Natural killer cell (primary cell): ENCODE data around the gene PLEKHA8. TPM values are rescaled to one million over a fixed set of nuclear protein-coding genes. Genes with fewer than 3 reads are reported as not detected.

Experiments used
- ATAC-seq, 3 donors: fragments of 150-1000 bp in 2 of 3; fragments of 200-7000 bp in 1 of 3; cut with Tn5 transposase; 1 replicate in 1 of 3; 2 replicates in 2 of 3; pipeline ENCODE4 v1.10.0; 2021; ENCODE audit warnings: mild to moderate bottlenecking in 2 of 3, moderate library complexity in 2 of 3
- DNase-seq, 2 donors: peaks; one replicate each; pipeline versions ENCODE4 v3.0.0 to v3.0.0-alpha.2; 2013 to 2021; ENCODE audit warnings: mixed read lengths in 1 of 2
- H3K27ac ChIP-seq: one replicate; pipeline ENCODE4 v1.5.1; 2013; ENCODE audit warnings: mild to moderate bottlenecking, low read length
- H3K27me3 ChIP-seq: one replicate; pipeline ENCODE4 v1.6.1; 2013; ENCODE audit warnings: low read length; ENCODE audit not compliant: control insufficient read depth, insufficient read depth
- H3K36me3 ChIP-seq: one replicate; pipeline ENCODE4 v1.6.1; 2013; ENCODE audit warnings: low read length; ENCODE audit not compliant: control insufficient read depth, insufficient read depth
- H3K4me1 ChIP-seq: one replicate; pipeline ENCODE4 v1.6.1; 2013; ENCODE audit warnings: low read length; ENCODE audit not compliant: control insufficient read depth, insufficient read depth
- H3K4me3 ChIP-seq: one replicate; pipeline ENCODE4 v1.5.1; 2013; ENCODE audit warnings: low read length
- H3K9me3 ChIP-seq: one replicate; pipeline ENCODE4 v1.6.1; 2013; ENCODE audit warnings: low read length; ENCODE audit not compliant: control insufficient read depth, insufficient read depth
- H3K27ac Mint-ChIP-seq, 2 donors: one replicate each; pipeline ENCODE4 v1.8.0; 2022; ENCODE audit warnings: mild to moderate bottlenecking in 2 of 2, mixed read lengths in 2 of 2, moderate library complexity in 1 of 2
- H3K27me3 Mint-ChIP-seq, 2 donors: one replicate each; pipeline ENCODE4 v1.8.0; 2022; ENCODE audit warnings: low read depth in 2 of 2, mixed read lengths in 2 of 2
- H3K36me3 Mint-ChIP-seq: one replicate; pipeline ENCODE4 v1.8.0; 2022; ENCODE audit warnings: mixed read lengths
- H3K4me1 Mint-ChIP-seq, 2 donors: one replicate each; pipeline ENCODE4 v1.8.0; 2022; ENCODE audit warnings: mixed read lengths in 2 of 2
- H3K4me3 Mint-ChIP-seq: one replicate; pipeline ENCODE4 v1.8.0; 2022; ENCODE audit warnings: mild to moderate bottlenecking, moderate library complexity, mixed read lengths
- H3K9me3 Mint-ChIP-seq, 2 donors: one replicate each; pipeline ENCODE4 v1.8.0; 2022; ENCODE audit warnings: mixed read lengths in 2 of 2
- CTCF ChIP-seq: fragments of 200-600 bp; IDR thresholded peaks from one replicate; pipeline ENCODE4 v1.8.0; 2022; ENCODE audit warnings: antibody characterized with exemption
- WGBS: methylation state at CpG from one replicate; pipeline ENCODE4 v1.1.7; 2013; ENCODE audit warnings: missing lambda C conversion rate; ENCODE audit not compliant: insufficient coverage; 5-methylcytosine and 5-hydroxymethylcytosine counted together
- intact Hi-C: fragments of 100-400 bp; cut with micrococcal nuclease; formaldehyde crosslinking; loops from one replicate; pipeline ENCODE4 v1.14.2; 2022
- total RNA-seq, 4 donors: library from RNA; stranded (reverse); fragments of 120-200 nt in 1 of 4; gene quantifications; one replicate each; pipeline versions ENCODE4 v1.2.3 to v1.2.4, GENCODE V29; 2013 to 2022

Gene PLEKHA8
- total RNA-seq, 3 donors from 2014 or later (not counting 1 experiment from before 2014, with no cell fraction given): 8.7 to 12.8 (median 11.8) TPM

GRCh38 chr7:30069096-30069867 is 41.1 kb downstream of the PLEKHA8 start:
- DNase-seq (no peak), ATAC-seq (no peak)
- H3K4me1 ChIP-seq: no peaks in the 10 kb centered on the region
- Mint-ChIP-seq H3K27ac (no peak overlapping the region), H3K36me3 (no peaks in the 10 kb centered on the region), H3K4me1 (no peaks in the 10 kb centered on the region), H3K27me3 (no peaks in the 10 kb centered on the region), H3K4me3 (no peak overlapping the region), H3K9me3 (no peaks in the 10 kb centered on the region)
- intact Hi-C loops: loop anchor here (10.0 kb wide), 1 partner anchor 114 kb away; no protein-coding TSS in a partner anchor
- 96% methylated on average over 5 of the region's 5 CpGs for WGBS
- H3K36me3 ChIP-seq: no peaks in the 10 kb centered on the region
- no peak for TF ChIP-seq CTCF
- no peak overlapping the region for H3K4me3 ChIP-seq
- H3K9me3 ChIP-seq: no peaks in the 10 kb centered on the region
- no peaks in the 10 kb centered on the region for H3K27me3 ChIP-seq
- H3K27ac ChIP-seq: no peak overlapping the region

GRCh38 chr7:30070052-30070451 is 41.8 kb downstream of the PLEKHA8 start:
- no peaks in the 10 kb centered on the region for H3K4me1 ChIP-seq
- no peaks in the 10 kb centered on the region for H3K36me3 ChIP-seq
- intact Hi-C loops: no loop called here
- no peak for TF ChIP-seq CTCF
- H3K9me3 ChIP-seq: no peaks in the 10 kb centered on the region
- DNase-seq: no peak
- H3K9me3 Mint-ChIP-seq: no peaks in the 10 kb centered on the region
- H3K27me3 ChIP-seq: no peaks in the 10 kb centered on the region
- H3K27me3 Mint-ChIP-seq: no peaks in the 10 kb centered on the region
- no peak overlapping the region for H3K4me3 ChIP-seq
- no CpG with 5 or more reads among the region's 1 CpG for WGBS
- no peaks in the 10 kb centered on the region for H3K36me3 Mint-ChIP-seq
- no peak overlapping the region for H3K4me3 Mint-ChIP-seq
- H3K4me1 Mint-ChIP-seq: no peaks in the 10 kb centered on the region
- ATAC-seq: no peak
- H3K27ac ChIP-seq: no peak overlapping the region
- no peak overlapping the region for H3K27ac Mint-ChIP-seq

GRCh38 chr7:30072735-30073134 is 44.5 kb downstream of the PLEKHA8 start:
- H3K9me3 ChIP-seq: no peaks in the 10 kb centered on the region
- H3K36me3 Mint-ChIP-seq: no peaks in the 10 kb centered on the region
- no peaks in the 10 kb centered on the region for H3K9me3 Mint-ChIP-seq
- no peaks in the 10 kb centered on the region for H3K27me3 ChIP-seq
- no peak overlapping the region for H3K4me3 ChIP-seq
- no peaks in the 10 kb centered on the region for H3K4me1 Mint-ChIP-seq
- no peaks in the 10 kb centered on the region for H3K27me3 Mint-ChIP-seq
- H3K4me1 ChIP-seq: no peaks in the 10 kb centered on the region
- DNase-seq (no peak), ATAC-seq (no peak)
- intact Hi-C loops: no loop called here
- H3K27ac ChIP-seq: no peak overlapping the region
- H3K36me3 ChIP-seq: no peaks in the 10 kb centered on the region
- no peak overlapping the region for H3K4me3 Mint-ChIP-seq
- no CpG with 5 or more reads among the region's 1 CpG for WGBS
- TF ChIP-seq CTCF: no peak
- H3K27ac Mint-ChIP-seq: no peak overlapping the region
